T-helper 9 cell (primary cell): ENCODE data around the gene JTB.

Source experiments
- DNase-seq: peaks from one replicate; pipeline ENCODE4 v3.0.0-alpha.2; 2020

Gene JTB

GRCh38 chr1:153953859-153954365 is 23.6 kb downstream of the JTB start:
- no peak for DNase-seq

- DNase-seq, result no peak
These were observed 25.7 kb downstream of the JTB start for GRCh38 chr1:153951801-153952200.

DNA sequence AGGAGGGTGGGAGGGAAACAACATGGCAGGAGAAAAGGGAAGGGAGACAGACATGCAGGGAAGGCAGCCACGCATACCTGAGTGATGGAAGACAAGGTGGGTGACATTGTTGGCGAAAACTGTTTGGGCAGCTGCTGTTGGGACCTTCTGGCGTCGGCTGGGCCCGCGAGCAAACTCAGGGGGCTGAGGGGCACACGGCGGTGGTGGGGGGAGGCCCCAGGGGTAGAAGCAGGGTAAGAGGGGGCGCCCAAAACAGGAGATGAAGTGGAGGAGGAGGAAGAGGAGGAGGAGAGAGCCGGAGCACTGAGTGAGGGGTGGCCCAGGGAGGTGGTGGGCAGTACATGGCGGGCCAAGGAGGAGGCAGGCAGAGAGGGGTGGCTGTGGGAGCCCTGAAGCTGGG is 26.3 kb downstream of the JTB start:
- no peak for DNase-seq

DNA sequence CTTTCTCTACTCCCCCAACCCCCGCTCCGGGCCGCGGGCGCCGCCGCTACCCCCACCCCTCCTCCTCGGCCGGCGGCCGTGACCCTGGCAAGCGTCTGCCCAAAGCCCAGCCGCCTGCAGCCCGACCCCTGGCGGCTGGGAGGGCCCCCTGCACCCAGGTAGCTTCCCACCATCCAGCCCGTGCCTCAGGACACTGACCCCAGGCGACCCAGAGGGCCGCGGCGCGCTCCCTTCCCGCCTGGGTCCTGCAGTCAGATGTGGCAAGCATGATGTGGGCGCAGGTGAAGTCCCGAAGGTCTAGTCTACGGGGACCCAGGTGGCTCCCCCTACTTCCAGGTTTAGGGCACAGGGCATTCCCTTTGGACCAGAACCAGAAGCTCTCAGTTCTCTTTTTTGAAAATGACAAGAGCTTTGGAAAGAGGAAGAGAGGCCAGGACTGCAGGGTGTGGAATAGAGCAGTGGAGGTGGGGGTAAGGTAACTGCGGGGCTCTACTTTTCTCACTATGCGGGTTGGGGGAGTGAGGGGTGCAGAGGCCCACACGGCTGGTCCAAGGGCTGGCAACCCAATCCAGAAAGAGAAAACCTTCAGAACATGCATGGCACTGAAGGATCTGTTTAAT is 30.7 kb downstream of the JTB start, which contains the start of gene DENND4B:
Gene DENND4B, minus strand, starts transcription at position 97 of the 620 bp plus-strand sequence. CDS start 2,344 bp downstream, outside the sequence.
- DNase-seq, result peak; percentile 61

DNA sequence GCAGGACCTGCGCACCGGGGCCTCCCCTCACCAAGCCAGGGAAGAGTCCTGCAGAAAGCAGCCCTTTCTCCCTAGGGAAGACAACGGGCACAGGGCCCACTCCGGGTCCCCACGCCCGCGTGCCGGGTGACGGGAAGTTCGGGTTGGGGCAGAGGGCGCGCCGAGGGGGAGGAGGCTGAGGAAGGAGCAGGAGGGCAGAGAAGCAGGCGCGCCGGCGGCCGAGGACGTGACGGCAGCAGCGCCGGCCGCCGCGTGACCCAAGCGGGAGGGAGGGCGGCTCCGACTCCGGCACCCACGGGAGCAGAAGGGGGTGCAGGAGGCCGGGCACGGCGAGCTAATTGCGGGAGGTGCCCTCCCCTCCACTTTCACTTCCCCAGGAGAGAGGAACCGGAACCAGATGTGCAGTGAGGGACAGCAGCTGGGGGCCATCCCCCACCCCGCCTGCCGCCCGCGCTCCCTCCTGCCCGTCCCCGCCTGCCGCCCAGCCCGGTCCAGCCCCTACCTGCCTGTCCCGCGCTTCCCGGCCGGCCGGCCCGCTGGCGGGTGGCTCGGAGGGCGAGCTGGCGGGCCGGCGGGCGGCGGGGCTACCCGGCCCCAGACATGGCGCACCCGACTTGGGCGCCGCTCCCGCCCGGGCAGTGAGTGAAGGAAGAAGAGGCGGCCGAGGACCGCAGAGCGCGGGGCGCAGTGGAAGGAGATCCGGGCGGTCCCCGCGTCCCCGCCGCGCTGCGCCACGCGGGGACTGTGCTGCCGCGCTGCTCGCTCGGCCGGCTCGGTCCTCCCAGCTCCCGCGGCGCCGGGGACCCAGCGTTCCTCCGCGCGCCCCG is 31.5 kb downstream of the JTB start:
- peak; percentile 69 for DNase-seq

- peak; percentile 76 for DNase-seq
These were observed 32.2 kb downstream of the JTB start for GRCh38 chr1:153945131-153945794.

GRCh38 chr1:153944827-153945117 is 32.7 kb downstream of the JTB start:
- no peak for DNase-seq

DNA sequence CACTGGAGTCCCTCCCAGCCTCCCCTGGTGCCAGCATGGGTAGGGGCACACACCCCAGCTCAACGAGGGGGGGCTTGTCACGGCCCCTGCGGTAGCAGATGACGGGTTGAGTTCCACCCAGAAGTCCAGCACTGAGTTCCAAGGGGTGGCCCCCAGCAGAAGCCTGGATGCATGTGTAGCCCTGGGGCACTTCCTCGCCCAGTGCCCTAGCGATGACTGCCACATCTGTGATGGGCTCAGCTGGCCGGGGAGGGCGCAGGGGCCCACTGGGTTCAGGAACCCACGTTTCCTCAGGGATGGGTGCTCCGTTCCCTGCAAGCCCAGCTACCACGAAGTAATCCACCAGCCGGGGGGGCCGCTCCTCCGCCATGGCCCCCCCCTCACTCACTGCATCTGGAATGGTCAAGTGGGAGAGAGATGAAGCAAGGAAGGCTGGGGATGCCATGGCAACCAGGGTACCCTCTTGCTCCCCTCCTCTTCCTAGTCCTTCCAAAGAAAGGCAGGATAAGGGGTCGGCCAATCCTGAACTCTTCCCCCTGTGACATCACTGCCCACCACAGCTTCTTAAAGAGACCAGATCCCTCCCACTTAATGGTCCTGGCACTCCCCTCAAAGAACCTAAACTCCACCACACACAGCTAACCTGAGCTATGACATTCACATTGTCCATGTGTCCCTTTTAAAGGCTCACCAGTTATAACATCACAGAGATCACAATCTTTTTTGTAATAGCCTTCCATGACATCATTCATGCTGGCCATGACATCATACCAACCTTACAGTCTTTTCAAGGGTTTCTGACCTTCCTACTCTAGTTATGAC is 33.3 kb downstream of the JTB start:
- no peak for DNase-seq

DNA sequence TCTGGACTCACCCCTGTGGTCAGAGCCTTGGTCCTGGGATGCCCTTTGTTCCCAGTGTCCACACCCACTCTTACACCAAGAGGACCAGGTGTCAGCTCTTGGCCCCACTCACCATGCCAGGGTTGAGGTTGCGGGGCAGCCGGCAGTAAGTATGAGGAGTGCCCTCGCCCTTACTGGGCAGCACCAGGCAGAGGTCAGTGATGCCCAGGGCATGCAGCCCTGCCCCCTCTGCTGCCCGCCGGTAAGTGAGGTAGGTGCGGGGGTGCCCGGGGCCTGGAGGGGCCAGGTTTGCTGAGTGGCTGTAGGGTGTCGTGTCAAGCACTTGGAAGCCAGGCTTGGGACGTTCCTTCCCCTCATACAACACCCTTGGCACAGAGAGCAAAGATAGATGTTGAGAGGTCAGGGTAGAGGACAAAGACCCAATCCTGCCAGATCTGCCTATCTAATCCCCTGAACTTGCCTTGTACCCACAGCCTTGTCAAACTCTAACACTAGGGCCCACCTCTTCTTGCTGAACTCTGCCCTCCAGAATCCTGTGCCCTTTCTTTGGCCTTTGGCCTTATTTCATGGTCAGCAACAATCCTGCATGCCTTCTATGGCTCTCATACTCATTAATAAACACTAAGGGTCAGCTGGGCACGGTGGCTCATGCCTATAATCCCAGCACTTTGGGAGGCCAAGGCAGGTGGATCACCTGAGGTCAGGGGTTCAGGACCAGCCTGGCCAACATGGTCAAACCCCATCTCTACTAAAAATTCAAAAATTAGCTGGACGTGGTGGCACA is 34.5 kb downstream of the JTB start:
- DNase-seq, result no peak

DNA sequence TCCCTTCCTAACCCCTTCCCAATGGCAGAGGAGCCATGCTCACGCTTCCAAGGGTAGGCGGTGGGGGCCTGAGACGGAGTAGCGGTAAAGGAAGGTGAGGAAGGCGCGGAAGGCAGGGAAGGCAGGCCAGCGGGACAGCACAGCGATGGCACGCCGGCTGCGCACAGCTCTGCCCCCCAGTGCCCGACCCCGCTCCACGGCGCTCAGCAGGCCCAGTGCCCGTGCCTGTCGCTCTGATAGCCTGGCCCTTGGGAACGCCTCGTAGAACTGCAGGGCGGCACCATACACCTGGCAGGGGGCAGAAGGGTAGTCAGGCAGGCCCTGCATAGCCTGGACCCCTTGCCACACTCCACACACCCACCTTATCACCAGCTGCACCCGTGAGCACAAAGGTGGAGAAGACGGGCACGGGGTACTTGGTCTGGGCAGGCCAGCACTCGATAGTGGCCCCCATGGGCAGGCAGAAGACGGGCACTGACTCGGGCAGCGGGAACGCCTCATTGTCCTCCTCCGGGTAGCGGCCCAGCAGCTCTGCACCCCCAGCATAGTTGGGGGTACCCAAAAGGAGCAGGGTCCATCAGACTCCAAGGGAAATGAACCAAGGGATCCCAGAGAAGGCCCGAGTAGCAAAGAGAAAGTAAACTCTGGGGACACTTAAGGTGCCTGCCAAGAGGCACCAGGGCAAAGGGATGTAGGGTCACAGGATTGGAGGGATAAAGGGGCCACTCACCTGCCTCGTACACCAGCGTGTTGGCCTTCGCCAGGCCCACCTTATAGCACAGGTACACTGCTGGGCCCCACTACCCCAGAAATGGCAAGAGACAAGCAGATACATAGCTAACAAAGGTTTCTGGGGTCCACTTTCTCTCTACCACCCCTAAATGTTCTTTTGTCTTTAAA is 35.4 kb downstream of the JTB start:
- no peak for DNase-seq

DNA sequence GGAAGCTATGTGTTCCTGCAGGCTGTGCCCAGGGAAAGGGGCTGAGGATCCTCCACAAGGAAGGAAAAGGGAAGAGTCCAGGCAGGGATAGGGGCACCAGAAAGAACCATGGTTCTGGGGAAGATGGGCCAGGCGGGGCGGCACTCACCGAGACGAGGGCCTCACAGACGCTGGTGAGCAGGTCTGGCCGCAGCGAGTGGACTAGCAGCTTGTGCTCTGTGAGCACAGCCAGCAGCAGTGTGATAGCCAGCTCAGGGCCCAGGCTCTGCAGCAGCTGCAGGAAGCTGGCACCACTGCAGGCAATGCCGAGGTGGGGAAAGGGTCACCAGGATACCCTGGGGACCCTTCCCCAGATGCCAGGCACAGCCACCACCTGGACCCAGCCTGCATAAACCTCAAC is 36.7 kb downstream of the JTB start:
- DNase-seq, result no peak

- no peak for DNase-seq
These were observed 38.0 kb downstream of the JTB start for GRCh38 chr1:153939476-153939875.

DNA sequence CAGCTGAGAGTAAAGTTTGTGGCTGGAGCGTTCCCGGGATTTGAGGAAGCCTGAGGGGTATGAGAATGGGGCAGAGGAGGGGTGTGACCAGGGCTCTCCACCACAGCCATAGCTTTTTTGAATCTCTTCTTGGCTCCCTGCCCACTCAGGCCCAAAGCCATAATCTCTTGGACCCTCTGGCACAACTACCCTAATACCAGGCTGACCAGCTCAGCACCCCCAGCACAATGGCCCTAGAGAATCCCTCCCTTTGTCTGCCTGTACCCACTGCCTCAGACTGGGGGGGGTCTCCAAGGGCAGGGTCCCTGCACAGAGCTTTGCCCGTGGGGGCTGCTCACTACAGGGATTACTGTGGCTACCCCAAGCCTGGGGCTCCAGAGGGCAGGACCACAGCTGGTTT is 38.5 kb downstream of the JTB start:
- DNase-seq, result no peak

- no peak for DNase-seq
These were observed 40.1 kb downstream of the JTB start for GRCh38 chr1:153937331-153937730.

GRCh38 chr1:153936011-153936802 is 41.3 kb downstream of the JTB start:
- no peak for DNase-seq

DNA sequence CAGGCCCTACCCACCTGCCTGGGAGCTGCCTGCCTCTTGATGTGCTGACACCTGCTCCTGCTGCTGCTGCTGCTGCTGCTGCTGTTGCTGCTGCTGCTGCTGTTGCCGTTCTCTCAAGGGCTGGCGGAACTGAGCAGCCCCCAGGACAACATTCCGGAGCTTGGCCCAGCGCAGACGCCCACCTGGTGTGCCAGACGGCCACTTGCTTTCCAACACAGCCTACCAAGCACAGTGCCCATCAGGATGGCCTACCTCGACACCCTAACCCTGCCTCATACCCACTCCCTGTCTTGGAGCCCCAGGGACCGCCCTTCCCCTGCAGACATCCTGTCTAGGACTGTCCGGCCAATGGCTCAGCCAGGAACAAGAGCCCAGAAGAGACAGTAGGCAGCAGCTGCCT is 42.7 kb downstream of the JTB start:
- no peak for DNase-seq

GRCh38 chr1:153933955-153934354 is 43.5 kb downstream of the JTB start:
- no peak for DNase-seq

DNA sequence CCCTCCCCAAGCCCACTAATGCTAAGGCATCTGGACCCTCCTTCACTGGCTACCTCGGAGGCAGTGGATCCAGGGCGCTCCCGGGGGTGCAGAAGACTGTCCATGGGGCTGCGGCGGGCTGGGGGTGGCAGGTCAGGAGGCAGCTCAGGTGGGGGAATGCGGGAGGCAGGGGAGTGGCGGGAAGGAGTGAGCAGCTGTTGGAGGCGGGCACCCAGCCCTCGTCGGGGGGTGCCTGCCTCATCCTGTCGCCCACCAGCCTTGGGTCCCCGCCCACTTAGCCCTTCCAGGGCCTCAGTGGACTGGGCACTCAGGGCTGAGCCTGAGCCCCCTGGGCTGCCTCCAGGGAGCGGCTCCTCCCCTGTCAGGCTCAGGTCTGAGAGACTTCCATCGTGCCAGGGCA is 44.0 kb downstream of the JTB start:
- no peak for DNase-seq

DNA sequence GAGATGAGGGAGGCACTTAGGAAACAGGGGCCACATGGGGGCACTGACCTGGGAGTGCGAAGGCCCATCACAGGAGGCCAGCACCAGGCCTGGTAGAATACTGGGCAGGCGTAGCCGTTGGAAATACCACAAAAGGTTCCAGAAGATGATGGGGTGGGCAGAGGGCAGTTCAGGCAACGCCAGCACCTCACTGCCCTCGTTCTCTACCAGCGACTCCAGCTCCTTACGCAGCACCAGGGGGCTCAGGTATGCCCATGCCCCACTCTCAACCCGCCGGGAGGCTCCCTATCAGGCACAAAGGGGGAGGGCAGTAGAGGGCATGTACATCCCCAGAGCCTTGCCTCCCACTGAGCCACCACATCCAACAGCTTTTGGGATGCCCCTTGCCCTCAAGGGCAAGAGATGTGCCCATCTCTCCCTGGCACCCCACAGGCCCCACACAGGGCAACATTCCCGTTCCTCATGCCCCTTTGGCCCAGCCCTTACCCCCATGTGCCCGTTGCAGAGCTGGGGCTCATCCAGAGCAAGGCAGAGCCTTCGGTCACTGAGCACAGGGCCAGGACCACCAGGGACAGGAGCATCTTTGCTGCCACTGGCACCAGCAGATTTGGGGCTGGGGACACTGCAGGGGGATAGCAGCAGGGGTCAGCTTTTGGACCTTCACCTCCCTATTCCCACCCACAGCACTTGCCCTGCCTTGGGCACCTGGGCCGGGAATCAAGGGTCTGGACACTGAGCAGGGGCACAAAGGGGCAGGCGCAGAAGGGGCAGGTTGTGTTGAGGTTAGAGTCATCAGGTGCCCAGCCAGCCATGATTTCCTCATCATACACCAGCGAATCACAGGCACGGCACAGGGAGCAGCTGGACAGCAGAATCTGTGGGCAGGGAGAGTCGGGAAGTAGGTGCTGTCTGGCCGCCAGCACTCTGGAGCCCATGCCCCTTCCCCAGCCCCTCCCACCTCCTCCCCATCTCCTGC is 45.0 kb downstream of the JTB start:
- DNase-seq, result no peak
